ENCODE results near the gene SLC38A7.

The SLC38A7 gene, protein sequence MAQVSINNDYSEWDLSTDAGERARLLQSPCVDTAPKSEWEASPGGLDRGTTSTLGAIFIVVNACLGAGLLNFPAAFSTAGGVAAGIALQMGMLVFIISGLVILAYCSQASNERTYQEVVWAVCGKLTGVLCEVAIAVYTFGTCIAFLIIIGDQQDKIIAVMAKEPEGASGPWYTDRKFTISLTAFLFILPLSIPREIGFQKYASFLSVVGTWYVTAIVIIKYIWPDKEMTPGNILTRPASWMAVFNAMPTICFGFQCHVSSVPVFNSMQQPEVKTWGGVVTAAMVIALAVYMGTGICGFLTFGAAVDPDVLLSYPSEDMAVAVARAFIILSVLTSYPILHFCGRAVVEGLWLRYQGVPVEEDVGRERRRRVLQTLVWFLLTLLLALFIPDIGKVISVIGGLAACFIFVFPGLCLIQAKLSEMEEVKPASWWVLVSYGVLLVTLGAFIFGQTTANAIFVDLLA

GRCh38 chr16:58684354-58685083 lies at the start of gene SLC38A7:
TSS of gene SLC38A7 (minus strand) at chr16:58684770. CDS start at chr16:58680126, 4,644 bp downstream.
- Histone ChIP-seq H3K4me1 (peaks cover 6% of the 10 kb centered on the region), H3K36me3 (replicated peaks) (no peaks in the 10 kb centered on the region), H3K27me3 (ENCODE audit: low read depth) (no peaks in the 10 kb centered on the region), H3K9me3 (no peaks in the 10 kb centered on the region), H3K4me3 (peak within 1 kb of the TSS; percentile 73)
- in situ Hi-C loops (cut with MboI; ENCODE audit: low sequenced_read_pairs), result no loop called here
- peak; percentile 71 to 88 for DNase-seq (ENCODE audit: low spot score in 2 of 2)

DNA sequence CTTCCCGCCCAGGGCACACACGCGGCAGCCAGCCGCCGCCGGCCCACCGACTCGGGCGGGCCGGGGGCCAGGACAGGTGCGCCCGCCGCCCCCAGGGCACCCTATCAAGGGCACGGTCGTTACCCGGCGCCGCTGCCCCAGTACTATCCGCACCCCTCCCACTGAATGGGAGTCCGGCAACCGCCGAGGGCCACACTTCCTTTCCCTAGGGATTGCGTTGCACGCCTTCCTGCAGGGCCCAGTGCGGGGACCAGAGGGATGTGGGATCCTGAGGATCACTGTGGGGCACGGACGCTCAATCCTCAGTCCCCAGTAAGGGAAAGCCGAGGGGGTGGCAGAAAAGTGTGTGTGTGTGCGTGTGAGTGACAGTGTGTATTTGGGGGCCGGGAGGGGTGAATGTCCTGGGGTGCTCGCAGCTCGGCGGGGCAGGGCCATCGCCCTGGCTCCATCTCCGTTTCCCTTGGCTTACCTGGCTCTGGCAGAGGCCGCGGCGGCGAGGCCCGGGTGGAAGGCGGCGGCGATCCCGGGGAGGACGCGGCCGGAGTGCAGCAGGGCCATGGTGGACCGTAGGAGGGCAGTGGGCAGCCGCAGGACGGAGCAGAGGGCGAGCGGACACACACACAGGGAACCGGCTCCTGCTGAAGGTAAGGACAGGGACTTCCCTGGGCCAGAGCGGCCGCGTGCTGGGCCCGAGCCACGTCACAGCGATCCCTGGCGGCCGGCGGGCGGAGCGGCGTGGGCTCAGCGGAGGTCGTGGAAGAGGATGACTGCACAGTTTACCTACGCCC lies 49.3 kb upstream of the SLC38A7 start, which contains the start of gene GOT2:
Gene GOT2, minus strand, starts transcription at position 646 of the 788 bp plus-strand sequence. Its CDS starts 88 bp downstream, at position 558.
- DNase-seq (ENCODE audit: low spot score in 2 of 2), result peak; percentile 84 to 90
- peaks cover 15% of the 10 kb centered on the region for H3K4me1 ChIP-seq
- peaks cover 15% of the 10 kb centered on the region for H3K36me3 ChIP-seq (replicated peaks)
- no peaks in the 10 kb centered on the region for H3K9me3 ChIP-seq
- in situ Hi-C loops (cut with MboI; ENCODE audit: low sequenced_read_pairs), result no loop called here
- H3K27me3 ChIP-seq (ENCODE audit: low read depth), result no peaks in the 10 kb centered on the region
- H3K4me3 ChIP-seq, result peak within 1 kb of the TSS; percentile 96

- in situ Hi-C loops (cut with MboI; ENCODE audit: low sequenced_read_pairs), result no loop called here
- peak overlapping the region; percentile 96 for H3K4me3 ChIP-seq
- no peaks in the 10 kb centered on the region for H3K27me3 ChIP-seq (ENCODE audit: low read depth)
- peak in 1 of 2 experiments; percentile 11 for DNase-seq (ENCODE audit: low spot score in 2 of 2)
- no peaks in the 10 kb centered on the region for H3K9me3 ChIP-seq
- peaks cover 18% of the 10 kb centered on the region for H3K36me3 ChIP-seq (replicated peaks)
- peaks cover 15% of the 10 kb centered on the region for H3K4me1 ChIP-seq
Measured at GRCh38 chr16:58733248-58733670, 48.7 kb upstream of the SLC38A7 start.

DNA sequence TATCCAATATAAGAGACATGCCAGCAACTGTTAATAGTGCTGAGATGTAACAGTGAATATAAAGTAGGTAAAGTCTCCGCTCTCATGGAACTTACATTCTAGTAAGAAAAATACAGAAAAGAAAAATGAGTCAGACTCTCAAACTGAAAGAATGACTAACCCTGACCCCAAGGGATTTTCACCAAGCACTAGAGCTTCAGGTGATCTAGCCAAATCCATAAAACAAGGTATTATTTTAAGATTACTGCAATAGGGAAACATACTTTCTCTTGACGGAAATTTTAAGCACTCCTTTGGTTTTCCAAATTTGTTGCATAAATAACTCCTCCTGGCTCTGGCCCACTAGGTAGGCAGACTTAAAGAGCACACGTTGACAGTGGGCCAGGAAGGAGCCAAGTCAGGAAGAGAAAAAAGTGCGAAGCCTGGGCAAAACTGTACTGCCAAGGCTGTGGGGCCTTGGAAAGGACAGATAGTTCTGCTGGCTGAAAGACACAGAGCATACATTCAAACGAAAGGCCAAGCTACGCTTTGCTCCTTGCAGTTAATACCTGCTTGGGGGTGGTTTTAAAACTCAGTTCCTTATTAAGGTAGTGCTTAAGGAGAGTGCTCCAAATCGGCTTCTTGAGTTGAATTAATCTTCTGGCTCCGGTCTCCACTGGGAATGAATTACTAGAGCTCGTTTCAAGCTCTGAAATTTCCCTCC lies 48.1 kb upstream of the SLC38A7 start:
- Histone ChIP-seq H3K27me3 (ENCODE audit: low read depth) (no peaks in the 10 kb centered on the region), H3K4me1 (peaks cover 15% of the 10 kb centered on the region), H3K4me3 (peak overlapping the region; percentile 96), H3K9me3 (no peaks in the 10 kb centered on the region), H3K36me3 (replicated peaks) (peaks cover 24% of the 10 kb centered on the region)
- DNase-seq (ENCODE audit: low spot score in 2 of 2), result no peak
- in situ Hi-C loops (cut with MboI; ENCODE audit: low sequenced_read_pairs), result no loop called here

DNA sequence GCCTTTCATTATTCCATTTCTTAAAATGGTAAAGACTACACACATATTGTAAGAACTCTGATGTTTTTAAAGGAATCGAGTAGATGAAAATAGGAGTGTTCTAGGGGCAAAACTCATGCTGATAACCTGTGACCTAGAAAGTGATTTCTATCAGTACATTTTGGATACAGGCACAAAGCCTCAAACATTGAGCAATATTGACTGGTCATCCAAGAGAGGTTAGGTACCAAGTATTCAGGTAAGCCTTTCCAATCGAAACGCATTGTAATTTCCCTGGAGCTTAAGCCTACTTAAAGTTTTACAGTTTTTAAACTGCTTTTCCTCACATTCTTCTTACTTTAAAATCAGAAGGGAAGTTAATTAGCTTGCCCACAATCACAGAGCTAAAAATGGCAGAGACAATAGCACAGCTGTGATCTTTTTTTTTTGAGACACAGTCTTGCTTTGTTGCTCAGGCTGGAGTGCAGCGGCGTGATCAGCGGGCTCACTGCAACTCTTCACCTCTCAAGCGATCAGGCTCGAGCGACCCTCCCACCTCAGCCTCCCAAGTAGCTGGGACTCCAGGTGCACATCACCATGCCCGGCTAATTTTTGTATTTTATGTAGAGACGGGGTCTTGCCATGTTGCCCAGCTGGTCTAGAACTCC lies 46.3 kb upstream of the SLC38A7 start:
- no peak for DNase-seq (ENCODE audit: low spot score in 2 of 2)
- H3K4me1 ChIP-seq, result peaks cover 15% of the 10 kb centered on the region
- peaks cover 25% of the 10 kb centered on the region for H3K36me3 ChIP-seq (replicated peaks)
- H3K4me3 ChIP-seq, result no peak overlapping the region
- no peaks in the 10 kb centered on the region for H3K27me3 ChIP-seq (ENCODE audit: low read depth)
- in situ Hi-C loops (cut with MboI; ENCODE audit: low sequenced_read_pairs), result no loop called here
- no peaks in the 10 kb centered on the region for H3K9me3 ChIP-seq

- H3K36me3 ChIP-seq (replicated peaks), result peaks cover 33% of the 10 kb centered on the region
- H3K4me3 ChIP-seq, result no peak overlapping the region
- in situ Hi-C loops (cut with MboI; ENCODE audit: low sequenced_read_pairs), result no loop called here
- no peak for DNase-seq (ENCODE audit: low spot score in 2 of 2)
- peaks cover 13% of the 10 kb centered on the region for H3K4me1 ChIP-seq
- no peaks in the 10 kb centered on the region for H3K27me3 ChIP-seq (ENCODE audit: low read depth)
- no peaks in the 10 kb centered on the region for H3K9me3 ChIP-seq
Measured at GRCh38 chr16:58727796-58728568, 43.4 kb upstream of the SLC38A7 start.

DNA sequence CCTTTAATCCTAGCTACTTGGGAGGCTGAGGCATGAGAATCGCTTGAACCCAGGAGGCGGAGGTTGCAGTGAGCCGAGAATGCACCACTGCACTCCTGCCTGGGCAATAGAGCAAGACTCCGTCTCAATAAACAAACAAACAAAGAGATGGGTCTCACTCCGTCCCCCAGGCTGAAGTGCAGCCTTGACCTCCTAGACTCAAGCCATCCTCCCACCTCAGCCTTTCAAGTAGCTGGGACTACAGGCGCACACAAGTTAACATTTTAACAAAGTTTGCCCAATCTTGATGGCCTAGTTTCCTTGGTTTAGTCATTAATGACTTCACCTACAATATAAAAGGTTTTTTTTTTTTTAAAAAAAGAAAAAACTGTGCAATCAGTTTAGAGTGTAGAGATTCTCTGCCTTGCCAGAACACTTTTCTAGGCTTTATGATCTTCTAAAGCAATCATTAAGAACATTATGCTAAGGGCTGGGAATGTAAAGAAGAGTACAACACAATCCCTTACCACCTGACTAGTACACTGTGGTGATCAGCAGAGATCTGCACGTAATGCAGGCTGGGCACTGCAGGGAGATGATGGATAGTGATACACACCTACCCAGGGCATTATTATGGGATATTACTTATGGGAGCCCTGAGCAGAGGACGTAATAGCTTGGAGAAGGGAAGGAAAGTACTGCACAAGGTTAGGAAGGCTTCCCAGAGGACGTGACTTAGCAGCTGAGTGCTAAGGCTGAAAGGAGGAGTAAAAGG lies 42.6 kb upstream of the SLC38A7 start:
- in situ Hi-C loops (cut with MboI; ENCODE audit: low sequenced_read_pairs), result no loop called here
- peaks cover 37% of the 10 kb centered on the region for H3K36me3 ChIP-seq (replicated peaks)
- no peak for DNase-seq (ENCODE audit: low spot score in 2 of 2)

GRCh38 chr16:58723109-58723508 lies 38.5 kb upstream of the SLC38A7 start:
- in situ Hi-C loops (cut with MboI; ENCODE audit: low sequenced_read_pairs), result no loop called here
- no peak overlapping the region for H3K4me3 ChIP-seq
- DNase-seq (ENCODE audit: low spot score in 2 of 2), result no peak
- peaks cover 61% of the 10 kb centered on the region for H3K36me3 ChIP-seq (replicated peaks)
- no peaks in the 10 kb centered on the region for H3K4me1 ChIP-seq
- no peaks in the 10 kb centered on the region for H3K9me3 ChIP-seq
- no peaks in the 10 kb centered on the region for H3K27me3 ChIP-seq (ENCODE audit: low read depth)

More for the DNA sequence above, 42.6 kb upstream of the SLC38A7 start:
- Histone ChIP-seq H3K27me3 (ENCODE audit: low read depth) (no peaks in the 10 kb centered on the region), H3K9me3 (no peaks in the 10 kb centered on the region), H3K4me3 (no peak overlapping the region), H3K4me1 (peaks cover 8% of the 10 kb centered on the region)

DNA sequence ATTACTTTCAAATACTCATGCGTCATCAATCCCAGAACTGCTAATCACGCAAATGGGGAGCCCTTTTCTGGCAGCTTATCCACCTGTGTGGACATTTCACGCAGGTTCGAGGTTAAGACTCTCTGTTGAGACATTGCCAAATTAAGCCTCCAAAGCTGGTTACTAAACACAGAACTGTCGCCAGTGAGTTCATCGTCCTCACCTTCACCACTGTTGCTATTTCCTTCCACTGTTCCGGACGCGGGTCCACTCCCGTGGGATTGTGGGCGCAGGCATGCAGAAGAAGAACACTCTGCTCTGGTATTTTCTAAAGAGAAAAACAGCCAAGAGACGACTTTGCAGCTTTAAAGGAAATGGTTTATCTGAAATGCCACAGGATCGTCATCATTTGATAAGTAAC lies 33.4 kb upstream of the SLC38A7 start:
- Histone ChIP-seq H3K4me3 (no peak overlapping the region), H3K9me3 (no peaks in the 10 kb centered on the region), H3K4me1 (no peaks in the 10 kb centered on the region), H3K27me3 (ENCODE audit: low read depth) (no peaks in the 10 kb centered on the region), H3K36me3 (replicated peaks) (peaks cover 91% of the 10 kb centered on the region)
- DNase-seq (ENCODE audit: low spot score in 2 of 2), result no peak
- in situ Hi-C loops (cut with MboI; ENCODE audit: low sequenced_read_pairs), result no loop called here

GRCh38 chr16:58716468-58716867 lies 31.9 kb upstream of the SLC38A7 start:
- Histone ChIP-seq H3K4me1 (no peaks in the 10 kb centered on the region), H3K9me3 (no peaks in the 10 kb centered on the region), H3K4me3 (no peak overlapping the region), H3K36me3 (replicated peaks) (peaks cover 91% of the 10 kb centered on the region), H3K27me3 (ENCODE audit: low read depth) (no peaks in the 10 kb centered on the region)
- no peak for DNase-seq (ENCODE audit: low spot score in 2 of 2)
- in situ Hi-C loops (cut with MboI; ENCODE audit: low sequenced_read_pairs), result no loop called here

DNA sequence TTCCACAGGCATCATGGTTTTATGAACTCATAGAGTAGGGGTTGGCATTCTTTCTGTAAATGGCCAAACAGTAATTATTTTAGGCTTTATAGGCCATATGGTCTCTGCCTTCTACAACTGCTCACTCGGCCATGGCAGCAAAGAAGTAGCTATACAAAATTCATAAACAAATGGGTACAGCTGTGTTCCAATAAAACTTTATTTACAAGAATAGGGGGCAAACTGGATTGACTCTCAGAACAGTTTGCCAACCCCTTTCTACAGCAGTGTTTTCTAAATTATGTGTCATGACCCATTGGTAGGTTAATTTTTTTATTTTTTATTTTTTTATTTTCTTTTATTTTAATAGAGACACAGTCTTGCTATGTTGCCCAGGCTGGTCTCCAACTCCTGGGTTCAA lies 29.2 kb upstream of the SLC38A7 start:
- in situ Hi-C loops (cut with MboI; ENCODE audit: low sequenced_read_pairs), result no loop called here
- H3K4me3 ChIP-seq, result no peak overlapping the region
- no peak for DNase-seq (ENCODE audit: low spot score in 2 of 2)
- H3K4me1 ChIP-seq, result no peaks in the 10 kb centered on the region
- no peaks in the 10 kb centered on the region for H3K9me3 ChIP-seq
- no peaks in the 10 kb centered on the region for H3K27me3 ChIP-seq (ENCODE audit: low read depth)
- peaks cover 82% of the 10 kb centered on the region for H3K36me3 ChIP-seq (replicated peaks)

Data from HAP-1 (cell line).